ENCODE data around the gene ADAM11. TPM values are rescaled to one million over a fixed set of nuclear protein-coding genes. Genes with fewer than 3 reads are reported as not detected.

The ADAM11 gene
- total and polyA plus RNA-seq, 2 of the 8 experiments (the other 6 are each of a cell fraction or from before 2014, with no cell fraction given), result 2.3 to 2.9 TPM

GRCh38 chr17:44775136-44775837, 16.5 kb downstream of the ADAM11 start (continued):
- TF ChIP-seq SP1 (IDR thresholded peaks at IDR 0.05; ENCODE audit: low read depth, low read length), result peak; percentile 51; the same call in 1 of the 2 replicates
- no peak for TF ChIP-seq BCL11A (IDR thresholded peaks at IDR 0.05; ENCODE audit: low read depth in 2 of 2, low read length in 2 of 2)

All from H1 (cell line).